ENCODE data around the gene IL6R. TPM values are rescaled to one million over a fixed set of nuclear protein-coding genes. Genes with fewer than 3 reads are reported as not detected.

The IL6R gene
- total RNA-seq, 1 donor from 2014 or later: 48.5 TPM

DNA sequence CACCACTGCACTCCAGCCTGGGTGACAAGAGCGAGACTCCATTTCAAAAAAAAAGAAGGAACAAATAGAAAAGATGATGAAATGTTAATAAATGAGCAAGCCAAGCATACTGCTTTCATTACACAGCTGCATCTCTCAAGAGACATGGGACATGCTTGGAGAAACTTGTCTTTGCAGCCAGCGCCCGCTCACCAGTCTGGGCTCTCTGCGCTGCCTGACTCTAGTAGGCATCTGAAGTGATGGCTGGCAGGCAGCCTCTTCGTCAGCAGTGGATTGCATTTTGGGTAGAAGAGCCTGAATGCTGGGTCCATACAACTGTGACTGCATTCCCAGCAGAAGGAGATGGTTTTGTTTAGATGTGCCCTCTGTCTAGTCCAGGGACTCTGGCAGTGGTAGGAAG, 48.0 kb downstream of the IL6R start:
- intact Hi-C loops (cut with DNase I): no loop called here
- Histone ChIP-seq H3K27ac (peak overlapping the region; percentile 32), H3K4me1 (peaks cover 18% of the 10 kb centered on the region), H3K36me3 (peaks cover 88% of the 10 kb centered on the region), H3K9me3 (no peaks in the 10 kb centered on the region), H3K4me3 (no peak overlapping the region), H3K27me3 (ENCODE audit: low read depth) (no peaks in the 10 kb centered on the region)
- DNase-seq (no peak), ATAC-seq (peak; percentile 11 to 14)
- TF ChIP-seq, protein P1, sequence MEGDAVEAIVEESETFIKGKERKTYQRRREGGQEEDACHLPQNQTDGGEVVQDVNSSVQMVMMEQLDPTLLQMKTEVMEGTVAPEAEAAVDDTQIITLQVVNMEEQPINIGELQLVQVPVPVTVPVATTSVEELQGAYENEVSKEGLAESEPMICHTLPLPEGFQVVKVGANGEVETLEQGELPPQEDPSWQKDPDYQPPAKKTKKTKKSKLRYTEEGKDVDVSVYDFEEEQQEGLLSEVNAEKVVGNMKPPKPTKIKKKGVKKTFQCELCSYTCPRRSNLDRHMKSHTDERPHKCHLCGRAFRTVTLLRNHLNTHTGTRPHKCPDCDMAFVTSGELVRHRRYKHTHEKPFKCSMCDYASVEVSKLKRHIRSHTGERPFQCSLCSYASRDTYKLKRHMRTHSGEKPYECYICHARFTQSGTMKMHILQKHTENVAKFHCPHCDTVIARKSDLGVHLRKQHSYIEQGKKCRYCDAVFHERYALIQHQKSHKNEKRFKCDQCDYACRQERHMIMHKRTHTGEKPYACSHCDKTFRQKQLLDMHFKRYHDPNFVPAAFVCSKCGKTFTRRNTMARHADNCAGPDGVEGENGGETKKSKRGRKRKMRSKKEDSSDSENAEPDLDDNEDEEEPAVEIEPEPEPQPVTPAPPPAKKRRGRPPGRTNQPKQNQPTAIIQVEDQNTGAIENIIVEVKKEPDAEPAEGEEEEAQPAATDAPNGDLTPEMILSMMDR (IDR thresholded peaks at IDR 0.05): no peak

- intact Hi-C loops (cut with DNase I): no loop called here
- ATAC-seq (peak; percentile 52 to 58), DNase-seq (no peak)
- Histone ChIP-seq H3K9me3 (no peaks in the 10 kb centered on the region), H3K4me3 (no peak overlapping the region), H3K4me1 (peaks cover 18% of the 10 kb centered on the region), H3K27ac (peak overlapping the region; percentile 32), H3K27me3 (ENCODE audit: low read depth) (no peaks in the 10 kb centered on the region), H3K36me3 (peaks cover 88% of the 10 kb centered on the region)
- TF ChIP-seq, protein P1 (IDR thresholded peaks at IDR 0.05): no peak
Measured at GRCh38 chr1:154453574-154454352, 48.6 kb downstream of the IL6R start.

GRCh38 chr1:154454386-154455120, 49.4 kb downstream of the IL6R start:
- intact Hi-C loops (cut with DNase I): no loop called here
- Histone ChIP-seq H3K27me3 (ENCODE audit: low read depth) (no peaks in the 10 kb centered on the region), H3K9me3 (no peaks in the 10 kb centered on the region), H3K4me1 (peaks cover 18% of the 10 kb centered on the region), H3K4me3 (no peak overlapping the region), H3K27ac (no peak overlapping the region), H3K36me3 (peaks cover 88% of the 10 kb centered on the region)
- TF ChIP-seq, protein P1 (IDR thresholded peaks at IDR 0.05): no peak
- ATAC-seq (peak in 1 of 2 donors; percentile 6), DNase-seq (no peak)

GRCh38 chr1:154456631-154457030, 51.5 kb downstream of the IL6R start:
- no peaks in the 10 kb centered on the region for H3K27me3 ChIP-seq (ENCODE audit: low read depth)
- ATAC-seq (peak; percentile 52 to 65), DNase-seq (no peak)
- intact Hi-C loops (cut with DNase I): no loop called here
- H3K27ac ChIP-seq: peak overlapping the region; percentile 36
- H3K4me1 ChIP-seq: peaks cover 18% of the 10 kb centered on the region
- H3K9me3 ChIP-seq: no peaks in the 10 kb centered on the region
- no peak overlapping the region for H3K4me3 ChIP-seq
- TF ChIP-seq, protein P1 (IDR thresholded peaks at IDR 0.05): no peak
- peaks cover 77% of the 10 kb centered on the region for H3K36me3 ChIP-seq

DNA sequence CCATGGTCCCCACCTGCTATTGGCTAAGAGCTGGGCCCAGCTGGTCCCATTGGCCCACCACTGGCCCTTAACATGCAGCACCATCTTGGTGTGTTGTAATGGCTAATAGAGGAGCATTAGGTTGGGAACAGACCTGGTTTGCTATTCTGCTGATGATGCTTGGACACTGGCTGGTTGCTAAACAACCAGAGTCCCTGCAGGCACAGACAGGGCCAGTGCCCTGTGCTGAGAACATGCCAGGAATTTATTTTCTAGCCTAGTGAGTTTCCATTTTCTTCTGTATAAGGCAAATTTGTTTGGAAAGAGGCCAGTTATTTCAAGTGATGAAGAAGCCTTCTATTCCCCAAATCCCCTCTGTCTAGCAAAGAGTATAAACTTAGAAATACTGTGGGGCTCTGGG, 53.9 kb downstream of the IL6R start:
- DNase-seq: no peak

More for the DNA sequence above, 53.9 kb downstream of the IL6R start:
- H3K4me3 ChIP-seq: no peak overlapping the region
- H3K36me3 ChIP-seq: peaks cover 56% of the 10 kb centered on the region
- H3K27ac ChIP-seq: no peak overlapping the region
- TF ChIP-seq, protein P1 (IDR thresholded peaks at IDR 0.05): no peak
- no peak for ATAC-seq
- intact Hi-C loops (cut with DNase I): no loop called here
- H3K9me3 ChIP-seq: no peaks in the 10 kb centered on the region
- H3K27me3 ChIP-seq (ENCODE audit: low read depth): no peaks in the 10 kb centered on the region
- H3K4me1 ChIP-seq: peaks cover 21% of the 10 kb centered on the region
